Measurements from ENCODE around the gene URAD. TPM values are rescaled to one million over a fixed set of nuclear protein-coding genes. Genes with fewer than 3 reads are reported as not detected.

The URAD gene
- total RNA-seq, 1 donor from 2014 or later = not detected

- TF ChIP-seq, protein P1, sequence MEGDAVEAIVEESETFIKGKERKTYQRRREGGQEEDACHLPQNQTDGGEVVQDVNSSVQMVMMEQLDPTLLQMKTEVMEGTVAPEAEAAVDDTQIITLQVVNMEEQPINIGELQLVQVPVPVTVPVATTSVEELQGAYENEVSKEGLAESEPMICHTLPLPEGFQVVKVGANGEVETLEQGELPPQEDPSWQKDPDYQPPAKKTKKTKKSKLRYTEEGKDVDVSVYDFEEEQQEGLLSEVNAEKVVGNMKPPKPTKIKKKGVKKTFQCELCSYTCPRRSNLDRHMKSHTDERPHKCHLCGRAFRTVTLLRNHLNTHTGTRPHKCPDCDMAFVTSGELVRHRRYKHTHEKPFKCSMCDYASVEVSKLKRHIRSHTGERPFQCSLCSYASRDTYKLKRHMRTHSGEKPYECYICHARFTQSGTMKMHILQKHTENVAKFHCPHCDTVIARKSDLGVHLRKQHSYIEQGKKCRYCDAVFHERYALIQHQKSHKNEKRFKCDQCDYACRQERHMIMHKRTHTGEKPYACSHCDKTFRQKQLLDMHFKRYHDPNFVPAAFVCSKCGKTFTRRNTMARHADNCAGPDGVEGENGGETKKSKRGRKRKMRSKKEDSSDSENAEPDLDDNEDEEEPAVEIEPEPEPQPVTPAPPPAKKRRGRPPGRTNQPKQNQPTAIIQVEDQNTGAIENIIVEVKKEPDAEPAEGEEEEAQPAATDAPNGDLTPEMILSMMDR (IDR thresholded peaks at IDR 0.05) = no peak
- Histone ChIP-seq H3K27me3 (no peaks in the 10 kb centered on the region), H3K4me3 (no peak overlapping the region), H3K4me1 (no peaks in the 10 kb centered on the region), H3K36me3 (no peaks in the 10 kb centered on the region), H3K9me3 (no peaks in the 10 kb centered on the region), H3K27ac (no peak overlapping the region)
- intact Hi-C loops (cut with DNase I) = no loop called here
- DNase-seq (ENCODE audit: low spot score in 2 of 2) = no peak
Measured at GRCh38 chr13:28031220-28031895, 42.9 kb upstream of the URAD start.

DNA sequence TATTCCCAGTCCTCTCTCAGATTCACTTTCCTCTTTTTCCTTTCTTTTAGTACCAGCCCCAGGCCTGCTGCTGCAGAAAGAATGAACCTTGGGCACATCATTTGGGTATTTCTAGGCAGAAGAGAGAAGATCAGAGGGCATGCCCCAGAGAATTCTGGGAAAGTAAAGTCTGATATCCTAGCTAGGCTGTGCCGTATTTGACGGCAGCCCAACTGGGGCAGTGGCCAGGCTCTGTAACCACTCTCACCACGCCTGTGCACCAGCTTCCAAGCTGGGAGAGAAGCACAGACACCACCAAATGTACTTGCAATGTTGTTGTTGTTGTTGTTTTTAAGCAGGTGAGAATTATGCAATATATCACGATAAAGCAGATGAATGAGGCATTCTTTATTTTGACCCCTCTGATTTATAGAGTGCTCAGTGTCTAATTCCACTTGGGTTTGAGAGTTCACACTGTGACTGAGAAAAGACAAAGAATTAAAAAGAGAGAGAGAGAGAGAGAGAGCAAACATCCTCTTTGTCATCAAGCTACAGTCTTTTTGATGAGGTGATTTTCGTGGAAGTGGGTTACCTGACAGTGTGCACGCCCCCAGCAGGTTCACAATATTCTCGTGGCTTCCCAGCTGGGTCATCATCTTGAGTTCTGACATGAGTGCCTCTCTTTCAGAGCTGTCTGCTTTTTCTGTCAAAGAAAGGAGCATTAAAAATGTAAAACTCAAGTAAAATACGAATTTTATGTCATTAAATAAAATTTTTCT lies 39.3 kb upstream of the URAD start:
- no peaks in the 10 kb centered on the region for H3K9me3 ChIP-seq
- no peak overlapping the region for H3K27ac ChIP-seq
- no peaks in the 10 kb centered on the region for H3K36me3 ChIP-seq
- no peak overlapping the region for H3K4me3 ChIP-seq
- TF ChIP-seq, protein P1 (IDR thresholded peaks at IDR 0.05) = no peak
- no peaks in the 10 kb centered on the region for H3K4me1 ChIP-seq
- no peaks in the 10 kb centered on the region for H3K27me3 ChIP-seq
- DNase-seq (ENCODE audit: low spot score in 2 of 2) = no peak
- intact Hi-C loops (cut with DNase I) = no loop called here

- Histone ChIP-seq H3K36me3 (no peaks in the 10 kb centered on the region), H3K4me1 (no peaks in the 10 kb centered on the region), H3K27me3 (no peaks in the 10 kb centered on the region), H3K4me3 (no peak overlapping the region), H3K9me3 (no peaks in the 10 kb centered on the region), H3K27ac (no peak overlapping the region)
- intact Hi-C loops (cut with DNase I) = no loop called here
- TF ChIP-seq, protein P1 (IDR thresholded peaks at IDR 0.05) = no peak
- DNase-seq (ENCODE audit: low spot score in 2 of 2) = no peak
Measured at GRCh38 chr13:28027071-28027470, 38.6 kb upstream of the URAD start.

DNA sequence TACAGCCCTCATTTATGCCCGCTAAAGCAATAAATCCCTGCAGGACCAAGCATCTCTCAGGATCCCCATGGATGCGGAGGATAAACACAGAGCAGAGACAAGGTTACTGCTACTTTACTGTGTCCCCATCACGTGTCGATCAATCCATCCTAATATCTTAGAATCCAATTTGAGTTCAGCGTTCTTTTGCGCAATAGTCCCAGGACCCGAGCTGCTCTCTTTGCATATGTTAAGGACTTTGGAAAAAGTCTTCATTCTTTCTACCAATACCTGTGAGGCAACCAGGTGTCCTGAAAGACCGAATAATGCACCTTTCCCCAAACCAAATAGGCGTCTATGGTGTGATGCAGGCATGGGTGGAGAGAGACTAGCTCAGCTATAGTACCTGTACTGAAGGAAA lies 38.0 kb upstream of the URAD start:
- Histone ChIP-seq H3K27me3 (no peaks in the 10 kb centered on the region), H3K4me1 (no peaks in the 10 kb centered on the region), H3K27ac (no peak overlapping the region), H3K36me3 (no peaks in the 10 kb centered on the region), H3K4me3 (no peak overlapping the region), H3K9me3 (no peaks in the 10 kb centered on the region)
- TF ChIP-seq, protein P1 (IDR thresholded peaks at IDR 0.05) = no peak
- intact Hi-C loops (cut with DNase I) = no loop called here
- no peak for DNase-seq (ENCODE audit: low spot score in 2 of 2)

GRCh38 chr13:28022848-28023518 lies 34.5 kb upstream of the URAD start:
- no peak for DNase-seq (ENCODE audit: low spot score in 2 of 2)
- intact Hi-C loops (cut with DNase I) = no loop called here
- Histone ChIP-seq H3K27ac (no peak overlapping the region), H3K27me3 (no peaks in the 10 kb centered on the region), H3K36me3 (no peaks in the 10 kb centered on the region), H3K4me3 (no peak overlapping the region), H3K9me3 (no peaks in the 10 kb centered on the region), H3K4me1 (no peaks in the 10 kb centered on the region)
- TF ChIP-seq, protein P1 (IDR thresholded peaks at IDR 0.05) = no peak

All from ascending aorta (tissue), 2 donors.